HEK293T (cell line): ENCODE data around the gene KCNJ13.

Source experiments
- ELF4 ChIP-seq: fragments of 450-650 bp; IDR thresholded peaks from 2 replicates; pipeline ENCODE4 v1.6.1; 2017; ENCODE audit warnings: antibody characterized with exemption
- FOXA1 ChIP-seq: fragments of 450-650 bp; IDR thresholded peaks from 2 replicates; pipeline ENCODE4 v1.6.1; 2016; ENCODE audit warnings: mild to moderate bottlenecking
- L3MBTL2 ChIP-seq: fragments of 450-650 bp; conservative IDR thresholded peaks from 2 replicates; pipeline ENCODE4 v1.6.1; 2016; ENCODE audit warnings: mild to moderate bottlenecking
- SP1 ChIP-seq: fragments of 450-650 bp; IDR thresholded peaks from 2 replicates; pipeline ENCODE4 v1.6.1; 2017
- ZNF384 ChIP-seq: fragments of 450-650 bp; IDR thresholded peaks from 2 replicates; pipeline ENCODE4 v1.6.1; 2016

DNA sequence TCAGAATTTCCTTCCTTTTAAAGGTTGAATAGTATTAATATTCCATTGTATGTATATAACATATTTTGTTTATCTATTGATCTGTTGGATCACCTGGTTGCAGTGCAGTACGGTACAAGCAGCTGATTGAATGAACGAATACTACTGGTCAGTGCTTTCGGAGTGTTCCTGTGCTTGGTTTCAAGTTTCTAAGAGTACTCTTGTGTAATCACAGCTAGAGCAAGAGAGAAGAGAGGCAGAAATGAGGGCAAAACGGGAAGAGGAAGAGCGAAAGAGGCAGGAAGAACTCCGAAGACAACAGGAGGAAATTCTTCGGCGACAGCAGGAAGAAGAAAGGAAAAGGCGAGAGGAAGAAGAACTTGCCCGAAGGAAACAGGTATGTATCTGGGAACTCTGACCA, 40.3 kb upstream of the KCNJ13 start:
- TF ChIP-seq ZNF384 (no peak), FOXA1 (no peak), ELF4 (no peak), L3MBTL2 (no peak), SP1 (no peak)
